HG02970 (cell line): Measurements from ENCODE around the gene CLIC2.

Source experiments
- ATAC-seq: cut with Tn5 transposase; IDR thresholded peaks from one replicate; pipeline ENCODE4 v1.9.1; 2021; ENCODE audit warnings: mild to moderate bottlenecking, moderate library complexity, moderate number of reproducible peaks; ENCODE audit not compliant: unreplicated experiment, low FRiP score

The CLIC2 gene

GRCh38 chrX:155263854-155264628 is 70.4 kb downstream of the CLIC2 start, which contains the start of gene RAB39B:
Gene RAB39B (minus strand): TSS chrX:155264491. CDS start chrX:155264288, 203 bp downstream.
- peak; percentile 85 for ATAC-seq

- ATAC-seq = no peak
Measured at GRCh38 chrX:155262970-155263754, 71.3 kb downstream of the CLIC2 start.

- no peak for ATAC-seq
Measured at GRCh38 chrX:155259752-155260151, 74.7 kb downstream of the CLIC2 start.

GRCh38 chrX:155251391-155251790 is 83.0 kb downstream of the CLIC2 start:
- ATAC-seq = no peak

- ATAC-seq = no peak
Measured at GRCh38 chrX:155247497-155247896, 86.9 kb downstream of the CLIC2 start.

- ATAC-seq = no peak
Measured at GRCh38 chrX:155246748-155247147, 87.7 kb downstream of the CLIC2 start.

DNA sequence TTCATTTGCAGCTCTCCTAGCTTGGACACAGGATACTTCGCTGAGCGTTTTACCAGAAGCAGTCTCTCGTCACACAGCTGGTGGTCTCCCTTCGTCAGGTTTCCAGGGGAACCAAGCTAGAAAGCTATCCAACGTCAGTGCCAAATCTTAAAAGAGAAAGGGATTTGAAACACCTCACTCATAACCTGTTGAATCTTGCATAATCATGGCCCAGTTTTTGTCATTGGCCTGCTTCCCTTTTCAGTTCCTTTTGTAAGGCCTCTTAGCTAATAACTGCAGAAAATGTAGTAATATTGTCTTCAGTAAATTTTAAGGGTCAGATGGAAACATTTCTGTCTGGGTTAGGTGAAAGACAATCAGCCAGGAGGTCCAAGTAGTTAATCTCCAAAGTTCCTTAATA is 92.1 kb downstream of the CLIC2 start:
- ATAC-seq = no peak

GRCh38 chrX:155237719-155238118 is 96.7 kb downstream of the CLIC2 start:
- no peak for ATAC-seq

- no peak for ATAC-seq
Measured at GRCh38 chrX:155235891-155236290, 98.5 kb downstream of the CLIC2 start.

GRCh38 chrX:155231163-155231562 is 103.3 kb downstream of the CLIC2 start:
- no peak for ATAC-seq
